Bronchial epithelial cell (primary cell): ENCODE data around the gene DLGAP4. TPM values are rescaled to one million over a fixed set of nuclear protein-coding genes. Genes with fewer than 3 reads are reported as not detected.
A peak's percentile ranks its signal among the peaks of the same experiment; 100 is the strongest.

Experiments used
- DNase-seq: peaks from one replicate; pipeline ENCODE4 v3.0.0-alpha.2; 2010; ENCODE audit warnings: low read depth
- FAIRE-seq: peaks from 2 replicates; lab custom pipeline; 2011; peaks lifted over from hg19 to GRCh38; lab: Jason Lieb, UNC
- H3K27me3 ChIP-seq: 2 replicates; pipeline ENCODE4 v1.5.1; 2011; ENCODE audit warnings: low read length; ENCODE audit not compliant: control insufficient read depth, insufficient read depth
- H3K36me3 ChIP-seq: 2 replicates; pipeline ENCODE4 v1.5.1; 2011; ENCODE audit warnings: low read length; ENCODE audit not compliant: control insufficient read depth, insufficient read depth
- H3K4me3 ChIP-seq: 2 replicates; pipeline ENCODE4 v1.5.1; 2011; ENCODE audit warnings: mild to moderate bottlenecking, low read depth, low read length, control low read depth
- total RNA-seq: library from RNA; depleted of rRNA; stranded (reverse); fragments of >200 nt; gene quantifications from 2 replicates; pipeline ENCODE4 v1.2.1, GENCODE V29; 2014
- TF ChIP-seq, protein P1 (sequence below): IDR thresholded peaks from 2 replicates; pipeline ENCODE4 v1.5.1; 2011; ENCODE audit warnings: mild to moderate bottlenecking, moderate library complexity, low read length, control low read depth, inconsistent platforms; ENCODE audit not compliant: insufficient read depth, severe bottlenecking

Gene DLGAP4
- total RNA-seq, 1 donor from 2014 or later, result 5.5 TPM

DNA sequence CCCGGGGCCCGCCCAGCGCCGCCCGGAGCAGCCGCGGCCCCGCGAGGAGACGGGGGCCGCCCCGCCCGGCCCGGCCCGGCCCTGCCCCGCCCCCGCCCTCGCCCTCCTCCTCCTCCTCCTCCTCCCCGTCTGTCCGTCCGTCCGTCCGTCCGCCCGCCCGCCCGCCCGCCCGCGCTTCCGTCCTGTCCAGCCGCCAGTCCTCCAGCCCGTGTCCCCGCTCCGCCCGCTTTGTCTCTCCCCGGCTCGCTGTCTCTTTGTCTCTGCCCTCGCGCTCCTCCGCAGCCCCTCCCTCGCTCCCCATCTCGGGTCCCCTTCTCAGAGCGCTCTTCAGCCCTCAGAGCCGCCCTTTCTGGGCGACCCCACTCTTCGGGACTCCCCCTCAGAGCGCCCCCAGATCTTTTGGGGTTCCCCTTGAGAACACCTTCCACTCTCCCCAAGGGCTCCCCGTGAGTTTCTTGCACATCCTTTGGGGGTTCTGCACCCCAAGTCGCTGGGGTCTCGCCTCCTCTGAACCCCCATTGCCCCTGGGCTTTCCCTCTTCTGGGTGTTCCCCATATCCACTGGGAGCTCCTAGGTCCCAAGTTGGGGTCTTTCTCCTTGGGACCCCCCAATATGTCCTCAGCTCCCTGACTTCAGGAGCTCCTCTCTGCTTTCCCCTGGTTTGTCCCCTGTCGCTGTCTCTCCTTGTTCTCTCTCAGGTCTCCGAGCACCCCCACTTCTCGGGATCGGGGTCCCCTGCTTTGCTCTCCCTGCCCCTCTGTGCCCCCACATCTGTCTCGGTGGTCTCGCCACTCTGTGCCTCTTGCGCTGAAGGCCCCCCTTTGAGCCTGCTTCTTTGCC is 155.7 kb downstream of the DLGAP4 start:
- H3K36me3 ChIP-seq, result peaks cover 5% of the 10 kb centered on the region

DNA sequence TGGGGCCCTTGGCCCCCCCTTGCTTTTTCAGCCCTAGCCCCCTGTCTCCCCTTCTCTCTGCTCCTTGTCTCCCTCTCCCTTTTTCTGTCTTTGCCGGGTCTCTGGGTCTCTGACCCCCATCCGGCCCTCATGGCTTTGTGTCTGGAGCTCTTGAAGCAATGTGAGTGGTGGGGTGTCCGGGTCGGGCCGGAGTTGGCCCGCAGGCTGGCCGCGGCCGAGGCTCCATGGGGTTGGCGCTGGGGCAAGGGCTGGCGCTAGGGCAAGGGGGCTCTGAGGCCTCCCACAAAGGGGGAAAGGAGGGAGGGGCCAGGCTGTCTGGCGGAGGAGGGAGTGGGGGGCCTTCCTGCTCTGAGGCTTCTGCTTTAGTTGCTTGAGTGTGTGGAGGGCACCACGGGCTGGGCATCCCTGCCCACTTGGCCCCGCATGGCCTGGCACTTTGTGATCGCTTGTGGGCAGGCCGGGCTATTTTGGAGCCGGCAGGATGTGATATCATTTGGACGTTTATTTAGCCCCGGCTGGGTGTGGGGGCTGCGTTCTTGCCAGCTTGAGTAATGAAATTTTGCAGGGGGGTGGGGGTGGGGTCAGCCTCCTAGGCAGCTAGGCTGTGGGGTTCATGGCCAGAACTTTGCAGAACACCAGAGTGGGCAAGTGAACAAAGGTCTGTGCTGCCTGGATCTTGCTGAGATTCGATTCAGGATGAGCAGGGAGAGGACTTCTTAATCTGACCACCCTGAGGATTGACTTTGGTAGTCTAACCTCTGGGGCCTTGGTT is 156.5 kb downstream of the DLGAP4 start:
- FAIRE-seq (no peak), DNase-seq (peak; percentile 46)
- Histone ChIP-seq H3K27me3 (no peaks in the 10 kb centered on the region), H3K36me3 (peaks cover 5% of the 10 kb centered on the region), H3K4me3 (peak overlapping the region; percentile 69)
- TF ChIP-seq, protein P1, sequence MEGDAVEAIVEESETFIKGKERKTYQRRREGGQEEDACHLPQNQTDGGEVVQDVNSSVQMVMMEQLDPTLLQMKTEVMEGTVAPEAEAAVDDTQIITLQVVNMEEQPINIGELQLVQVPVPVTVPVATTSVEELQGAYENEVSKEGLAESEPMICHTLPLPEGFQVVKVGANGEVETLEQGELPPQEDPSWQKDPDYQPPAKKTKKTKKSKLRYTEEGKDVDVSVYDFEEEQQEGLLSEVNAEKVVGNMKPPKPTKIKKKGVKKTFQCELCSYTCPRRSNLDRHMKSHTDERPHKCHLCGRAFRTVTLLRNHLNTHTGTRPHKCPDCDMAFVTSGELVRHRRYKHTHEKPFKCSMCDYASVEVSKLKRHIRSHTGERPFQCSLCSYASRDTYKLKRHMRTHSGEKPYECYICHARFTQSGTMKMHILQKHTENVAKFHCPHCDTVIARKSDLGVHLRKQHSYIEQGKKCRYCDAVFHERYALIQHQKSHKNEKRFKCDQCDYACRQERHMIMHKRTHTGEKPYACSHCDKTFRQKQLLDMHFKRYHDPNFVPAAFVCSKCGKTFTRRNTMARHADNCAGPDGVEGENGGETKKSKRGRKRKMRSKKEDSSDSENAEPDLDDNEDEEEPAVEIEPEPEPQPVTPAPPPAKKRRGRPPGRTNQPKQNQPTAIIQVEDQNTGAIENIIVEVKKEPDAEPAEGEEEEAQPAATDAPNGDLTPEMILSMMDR, result no peak

More for the DNA sequence above, 155.7 kb downstream of the DLGAP4 start:
- peak overlapping the region; percentile 69 for H3K4me3 ChIP-seq
- H3K27me3 ChIP-seq, result no peaks in the 10 kb centered on the region
- FAIRE-seq (no peak), DNase-seq (no peak)
- TF ChIP-seq, protein P1, result no peak

DNA sequence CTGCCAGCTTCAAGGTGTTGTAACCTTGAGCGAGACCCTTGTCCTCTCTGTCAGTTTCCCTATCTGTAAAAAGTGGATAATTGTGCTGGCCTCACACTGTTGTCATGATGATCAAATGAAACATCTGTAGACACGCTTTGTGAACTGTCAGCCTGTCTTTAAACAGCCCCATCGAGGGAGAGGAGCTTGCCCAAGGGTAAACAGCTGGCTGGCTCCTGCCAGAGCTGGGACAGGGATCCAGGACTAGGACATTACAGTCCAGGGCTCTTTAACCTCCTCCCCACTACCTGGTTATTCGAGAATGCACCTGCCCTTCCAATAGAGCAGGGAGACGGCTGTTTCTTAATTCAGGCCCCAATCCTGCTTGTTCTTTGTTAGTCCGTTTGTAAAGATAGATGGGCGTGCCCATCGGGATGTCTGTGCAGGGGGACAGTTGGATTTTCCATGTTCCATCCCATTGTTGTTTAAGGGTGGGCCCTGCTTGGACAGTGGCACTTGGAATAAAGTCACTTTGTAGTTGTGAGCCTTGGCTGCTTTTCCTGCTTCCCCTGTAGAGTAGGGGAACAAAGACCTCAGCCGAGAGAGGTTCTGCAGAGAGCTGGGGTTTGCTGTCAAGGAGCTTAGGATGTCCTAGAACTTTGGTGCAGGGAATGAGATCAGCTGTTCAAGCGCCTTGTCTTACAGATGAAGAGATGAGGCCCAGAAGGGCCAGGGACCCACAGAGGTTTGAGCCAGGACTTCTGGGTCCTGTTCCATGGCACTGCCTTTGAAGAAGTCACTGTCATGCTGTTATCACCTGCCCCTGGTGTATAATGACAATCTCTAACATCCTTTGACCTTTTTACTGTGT is 157.3 kb downstream of the DLGAP4 start:
- no peak for DNase-seq
- no peak for FAIRE-seq
- Histone ChIP-seq H3K4me3 (peak overlapping the region; percentile 69), H3K36me3 (peaks cover 5% of the 10 kb centered on the region), H3K27me3 (no peaks in the 10 kb centered on the region)
- TF ChIP-seq, protein P1, result no peak

DNA sequence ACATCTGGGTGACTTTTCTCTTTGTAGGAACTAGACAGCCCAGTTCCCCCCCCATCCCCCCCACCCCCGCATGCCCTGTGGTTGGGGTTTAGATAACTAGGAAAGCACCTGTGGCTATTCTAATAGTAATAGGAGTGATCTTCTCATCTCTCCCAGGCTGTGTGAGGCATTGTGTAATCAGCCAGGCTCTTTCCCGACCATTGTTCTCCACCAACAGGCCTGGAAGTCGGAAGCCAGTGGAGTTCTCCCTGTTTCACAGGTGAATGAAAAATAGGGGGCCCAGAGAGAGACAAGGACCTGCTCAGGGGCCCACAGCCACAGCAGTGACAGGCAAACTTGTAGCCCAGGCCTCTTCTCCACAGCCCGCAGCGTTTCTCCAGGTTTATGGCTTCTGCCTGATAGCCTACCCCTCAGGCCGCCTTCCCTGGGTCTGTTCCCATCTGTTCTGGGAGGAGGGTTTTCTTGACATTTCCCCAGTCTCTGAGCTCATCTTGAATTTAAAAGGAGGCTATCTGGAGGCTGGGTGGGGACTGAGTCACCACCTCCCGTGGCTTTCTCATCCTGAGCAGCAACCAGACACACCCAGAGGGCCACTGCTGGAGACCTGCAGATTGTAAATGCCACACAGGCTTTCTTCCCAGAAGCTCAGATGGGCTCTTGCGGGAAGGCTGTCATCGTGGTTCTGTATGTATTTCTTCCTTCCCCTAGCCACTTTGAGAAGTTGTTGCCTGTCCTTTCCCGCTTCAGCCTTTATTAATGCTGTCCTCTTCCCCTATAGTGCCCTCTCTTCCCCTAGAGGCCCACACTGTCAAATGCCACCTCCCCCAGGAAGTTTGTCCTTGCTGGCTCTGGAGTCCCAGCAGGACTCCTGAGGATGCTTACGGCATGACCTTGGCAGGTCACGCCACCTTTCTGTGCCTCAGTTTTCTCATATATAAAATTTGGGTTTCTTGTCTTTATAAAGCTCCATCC is 159.3 kb downstream of the DLGAP4 start:
- no peak overlapping the region for H3K4me3 ChIP-seq
- TF ChIP-seq, protein P1, result no peak
- no peaks in the 10 kb centered on the region for H3K27me3 ChIP-seq
- FAIRE-seq (no peak), DNase-seq (peak; percentile 79)
- H3K36me3 ChIP-seq, result peaks cover 5% of the 10 kb centered on the region
